HepG2 (cell line): ENCODE measurements around the gene KIF26B. TPM values are rescaled to one million over a fixed set of nuclear protein-coding genes. Genes with fewer than 3 reads are reported as not detected.

Experiments used
- ATAC-seq: fragments of 200-7000 bp; cut with Tn5 transposase; 3 replicates; pipeline ENCODE4 v1.9.1; 2020; ENCODE audit warnings: mild to moderate bottlenecking, moderate library complexity
- BruUV-seq: library from RNA; stranded (reverse); fragments of 400-500 nt; replicated peaks from 2 replicates; lab custom pipeline; 2021; lab: Mats Ljungman, UMichigan
- CTCF ChIA-PET: fragments of 300-600 bp; formaldehyde crosslinking; extraction: SDS; loops from one replicate; lab custom pipeline; 2021; ENCODE audit warnings: low total read pairs, inconsistent platforms, low intra/inter-chr PET ratio; lab: Yijun Ruan, JAX
- POLR2A ChIA-PET: fragments of 350-600 bp; sonication (Branson Sonifier 250); formaldehyde crosslinking; loops from one replicate; lab custom pipeline; 2020; ENCODE audit warnings: antibody characterized with exemption, inconsistent platforms; lab: Yijun Ruan, JAX
- DNase-seq: peaks from one replicate; pipeline ENCODE4 v3.0.0-alpha.2; 2015; ENCODE audit warnings: low spot score
- FAIRE-seq: peaks from 3 replicates; lab custom pipeline; 2011; peaks lifted over from hg19 to GRCh38; lab: Jason Lieb, UNC
- H2AFZ ChIP-seq: one replicate; pipeline ENCODE4 v1.6.1; 2011; ENCODE audit warnings: low read length, inconsistent platforms
- H3K27ac ChIP-seq: fragments of 300-600 bp; 3 replicates; pipeline ENCODE4 v1.8.0; 2011; ENCODE audit warnings: mixed run types, mild to moderate bottlenecking, mixed read lengths, low read length, inconsistent platforms; ENCODE audit not compliant: insufficient read depth; ENCODE audit errors: extremely low read length
- H3K27me3 ChIP-seq, 2 experiments: fragments of 200-600 bp in 1 of 2; 2 replicates in 1 of 2; 3 replicates in 1 of 2; pipeline versions ENCODE4 v1.6.0 to v1.8.0; 2011; ENCODE audit warnings: low read length in 2 of 2, mild to moderate bottlenecking in 2 of 2, moderate library complexity in 2 of 2, inconsistent platforms in 1 of 2; ENCODE audit not compliant: insufficient read depth in 2 of 2, control insufficient read depth in 1 of 2
- H3K36me3 ChIP-seq, 2 experiments: fragments of 200-600 bp in 1 of 2; replicated peaks in 1 of 2; 2 replicates in 1 of 2; 3 replicates in 1 of 2; pipeline versions ENCODE4 v1.5.1 to v1.8.0; 2011; ENCODE audit warnings: low read length in 2 of 2, inconsistent platforms in 1 of 2; ENCODE audit not compliant: insufficient read depth in 2 of 2, control insufficient read depth in 1 of 2
- H3K4me1 ChIP-seq: 2 replicates; pipeline ENCODE4 v1.5.1; 2012; ENCODE audit warnings: low read length, inconsistent platforms; ENCODE audit not compliant: insufficient read depth
- H3K4me2 ChIP-seq: 2 replicates; pipeline ENCODE4 v1.6.0; 2011; ENCODE audit warnings: low read depth, low read length, inconsistent platforms
- H3K4me3 ChIP-seq, 3 experiments: fragments of 200-600 bp in 1 of 3; sonication (generic), shearing (Covaris generic) in 1 of 3; replicated peaks in 1 of 3; 2 replicates each; pipeline ENCODE4 v1.5.1; 2011 to 2016; ENCODE audit warnings: low read length in 3 of 3, inconsistent platforms in 2 of 3, low read depth in 2 of 3, mild to moderate bottlenecking in 2 of 3, control low read depth in 1 of 3, mixed read lengths in 1 of 3; ENCODE audit not compliant: insufficient read depth in 1 of 3
- H3K79me2 ChIP-seq: one replicate; pipeline ENCODE4 v1.6.1; 2011; ENCODE audit warnings: low read length, inconsistent platforms; ENCODE audit not compliant: insufficient read depth
- H3K9ac ChIP-seq: 2 replicates; pipeline ENCODE4 v1.6.0; 2011; ENCODE audit warnings: mild to moderate bottlenecking, low read depth, low read length, inconsistent platforms; ENCODE audit not compliant: insufficient read depth
- H3K9me3 ChIP-seq: 2 replicates; pipeline ENCODE4 v1.5.1; 2012; ENCODE audit warnings: mild to moderate bottlenecking, low read length
- H4K20me1 ChIP-seq: 2 replicates; pipeline ENCODE4 v1.6.0; 2011; ENCODE audit warnings: inconsistent platforms, mild to moderate bottlenecking, low read length, moderate library complexity; ENCODE audit not compliant: insufficient read depth
- FOXA1 ChIP-seq, 2 experiments: fragments of 450-650 bp in 1 of 2; sonication (generic) in 1 of 2; formaldehyde crosslinking in 1 of 2; IDR thresholded peaks; 2 replicates each; pipeline versions ENCODE4 v1.4.0 to v1.6.1; 2016 to 2020; ENCODE audit warnings: missing genetic modification reagents in 1 of 2
- HNRNPH1 ChIP-seq: fragments of 200-400 bp; formaldehyde crosslinking; optimal IDR thresholded peaks from 2 replicates; pipeline ENCODE3; 2017; ENCODE audit warnings: mild to moderate bottlenecking, low read depth, low read length
- KDM1A ChIP-seq: IDR thresholded peaks from 2 replicates; pipeline ENCODE4 v1.6.1; 2016; ENCODE audit warnings: missing compliant biosample characterization
- KDM3A ChIP-seq: IDR thresholded peaks from 2 replicates; pipeline ENCODE4 v1.6.1; 2018; ENCODE audit warnings: low read depth, missing compliant biosample characterization
- MLX ChIP-seq: IDR thresholded peaks from 2 replicates; pipeline ENCODE4 v1.6.1; 2016
- PRPF4 ChIP-seq: fragments of 200-400 bp; formaldehyde crosslinking; IDR thresholded peaks from 2 replicates; pipeline ENCODE4 v1.6.1; 2016; ENCODE audit warnings: low read length, low read depth; ENCODE audit not compliant: poor library complexity, severe bottlenecking
- RARA ChIP-seq: IDR thresholded peaks from 2 replicates; pipeline ENCODE4 v1.6.1; 2016; ENCODE audit warnings: missing genetic modification reagents, missing compliant biosample characterization
- ZNF605 ChIP-seq: sonication (generic); formaldehyde crosslinking; IDR thresholded peaks from 2 replicates; pipeline ENCODE4 v1.8.0; 2022; ENCODE audit warnings: mild to moderate bottlenecking, missing genetic modification reagents
- ZNF713 ChIP-seq: sonication (generic); formaldehyde crosslinking; IDR thresholded peaks from 2 replicates; pipeline ENCODE4 v1.4.0; 2020; ENCODE audit warnings: mild to moderate bottlenecking, missing genetic modification reagents
- ZNF782 ChIP-seq: sonication (generic); formaldehyde crosslinking; IDR thresholded peaks from 2 replicates; pipeline ENCODE4 v1.4.0; 2020; ENCODE audit warnings: missing genetic modification reagents, mild to moderate bottlenecking, borderline replicate concordance
- WGBS: methylation state at CpG from one replicate; pipeline ENCODE4 v1.1.6; 2017; ENCODE audit warnings: low lambda C conversion rate; 5-methylcytosine and 5-hydroxymethylcytosine counted together
- in situ Hi-C: cut with HindIII; loops from 2 replicates; pipeline ENCODE4 v1.10.0; 2017; ENCODE audit warnings: low pct_unique_long_range_greater_than_20kb; ENCODE audit not compliant: extremely low pct_ligation_motif_present
- intact Hi-C: fragments of 100-400 bp; cut with micrococcal nuclease; formaldehyde crosslinking; loops from one replicate; pipeline ENCODE4 v1.10.0; 2022; ENCODE audit not compliant: unreplicated experiment
- polyA plus RNA-seq, 8 experiments: library from polyadenylated mRNA; depleted of rRNA in 3 of 8; stranded (reverse) in 7 of 8; unstranded in 1 of 8; fragments of >200 nt; fragmentation: Illumina TruSeq in 4 of 8; extraction: Trizol in 4 of 8; gene quantifications; 2 replicates each; pipeline versions ENCODE4 v1.2.1 to v1.2.3, GENCODE V29; 2011 to 2016; ENCODE audit warnings: low read depth in 4 of 8, missing spikeins in 1 of 8, mixed read lengths in 1 of 8; ENCODE audit not compliant: insufficient read depth in 1 of 8
- total RNA-seq, 5 experiments: library from RNA; depleted of rRNA; stranded (reverse); fragments of >200 nt; fragmentation: Illumina TruSeq; extraction: Trizol; gene quantifications; 2 replicates each; pipeline ENCODE4 v1.2.3, GENCODE V29; 2016; ENCODE audit warnings: low read depth in 1 of 5
- TF ChIP-seq, protein P1 (sequence below): IDR thresholded peaks from 2 replicates; pipeline ENCODE4 v1.6.1; 2018; ENCODE audit warnings: missing genetic modification reagents, mild to moderate bottlenecking, missing compliant biosample characterization
- TF ChIP-seq, protein P2 (sequence below): sonication (generic); formaldehyde crosslinking; IDR thresholded peaks from 2 replicates; pipeline ENCODE4 v1.8.1; 2023; ENCODE audit warnings: missing genetic modification reagents, inconsistent platforms, borderline replicate concordance
- TF ChIP-seq, protein P3 (sequence below): sonication (generic); formaldehyde crosslinking; IDR thresholded peaks from 2 replicates; pipeline ENCODE4 v1.8.1; 2022; ENCODE audit warnings: low read depth, mild to moderate bottlenecking, missing genetic modification reagents
- TF ChIP-seq, protein P4 (sequence below): conservative IDR thresholded peaks from 2 replicates; pipeline ENCODE4 v1.6.1; 2018; ENCODE audit warnings: missing genetic modification reagents

The KIF26B gene
- total and polyA plus RNA-seq, 2 of the 13 experiments (the other 11 are each of a cell fraction or from before 2014, with no cell fraction given): 0.08 to 0.09 TPM

DNA sequence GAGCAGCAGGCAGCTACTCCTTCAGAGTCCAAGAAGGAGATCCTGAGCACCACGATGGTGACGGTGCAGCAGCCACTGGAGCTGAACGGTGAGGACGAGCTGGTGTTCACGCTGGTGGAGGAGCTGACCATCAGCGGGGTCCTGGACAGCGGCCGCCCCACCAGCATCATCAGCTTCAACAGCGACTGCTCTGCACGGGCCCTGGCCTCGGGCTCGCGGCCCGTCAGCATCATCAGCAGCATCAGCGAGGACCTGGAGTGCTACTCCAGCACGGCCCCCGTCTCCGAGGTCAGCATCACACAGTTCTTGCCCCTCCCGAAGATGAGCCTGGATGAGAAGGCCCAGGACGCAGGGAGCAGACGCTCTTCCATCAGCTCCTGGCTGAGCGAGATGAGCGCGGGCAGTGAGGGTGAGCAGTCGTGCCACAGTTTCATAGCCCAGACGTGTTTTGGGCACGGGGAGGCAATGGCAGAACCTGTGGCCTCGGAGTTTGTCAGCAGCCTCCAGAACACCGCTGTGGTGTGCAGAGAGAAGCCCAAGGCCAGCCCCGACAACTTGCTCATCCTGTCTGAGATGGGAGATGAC is 531.8 kb downstream of the KIF26B start:
- no peak overlapping the region for H3K9ac ChIP-seq
- no peak overlapping the region for H3K4me2 ChIP-seq
- H3K27me3 ChIP-seq: no peaks in the 10 kb centered on the region
- no peaks in the 10 kb centered on the region for H3K36me3 ChIP-seq
- DNase-seq (no peak), FAIRE-seq (no peak), ATAC-seq (no peak)
- H2AFZ ChIP-seq: no peak overlapping the region
- POLR2A ChIA-PET: no interaction called here
- no peaks in the 10 kb centered on the region for H3K9me3 ChIP-seq
- no peaks in the 10 kb centered on the region for H4K20me1 ChIP-seq
- no peaks in the 10 kb centered on the region for H3K79me2 ChIP-seq
- no TSS peak for BruUV-seq
- 87% methylated on average over 11 of the region's 30 CpGs for whole genome bisulfite sequencing
- TF ChIP-seq, protein P1, sequence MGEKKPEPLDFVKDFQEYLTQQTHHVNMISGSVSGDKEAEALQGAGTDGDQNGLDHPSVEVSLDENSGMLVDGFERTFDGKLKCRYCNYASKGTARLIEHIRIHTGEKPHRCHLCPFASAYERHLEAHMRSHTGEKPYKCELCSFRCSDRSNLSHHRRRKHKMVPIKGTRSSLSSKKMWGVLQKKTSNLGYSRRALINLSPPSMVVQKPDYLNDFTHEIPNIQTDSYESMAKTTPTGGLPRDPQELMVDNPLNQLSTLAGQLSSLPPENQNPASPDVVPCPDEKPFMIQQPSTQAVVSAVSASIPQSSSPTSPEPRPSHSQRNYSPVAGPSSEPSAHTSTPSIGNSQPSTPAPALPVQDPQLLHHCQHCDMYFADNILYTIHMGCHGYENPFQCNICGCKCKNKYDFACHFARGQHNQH (CRISPR knock-in tag): no peak
- TF ChIP-seq HNRNPH1 (no peak), KDM3A (CRISPR knock-in tag) (no peak), ZNF605 (CRISPR knock-in tag) (no peak), ZNF713 (CRISPR knock-in tag) (no peak), RARA (CRISPR knock-in tag) (no peak), MLX (CRISPR knock-in tag) (no peak), ZNF782 (no peak), PRPF4 (no peak), KDM1A (CRISPR knock-in tag) (no peak), FOXA1 (IDR thresholded peaks at IDR 0.05) (no peak), FOXA1 (CRISPR knock-in tag; IDR thresholded peaks at IDR 0.05) (no peak)
- TF ChIP-seq, protein P2, sequence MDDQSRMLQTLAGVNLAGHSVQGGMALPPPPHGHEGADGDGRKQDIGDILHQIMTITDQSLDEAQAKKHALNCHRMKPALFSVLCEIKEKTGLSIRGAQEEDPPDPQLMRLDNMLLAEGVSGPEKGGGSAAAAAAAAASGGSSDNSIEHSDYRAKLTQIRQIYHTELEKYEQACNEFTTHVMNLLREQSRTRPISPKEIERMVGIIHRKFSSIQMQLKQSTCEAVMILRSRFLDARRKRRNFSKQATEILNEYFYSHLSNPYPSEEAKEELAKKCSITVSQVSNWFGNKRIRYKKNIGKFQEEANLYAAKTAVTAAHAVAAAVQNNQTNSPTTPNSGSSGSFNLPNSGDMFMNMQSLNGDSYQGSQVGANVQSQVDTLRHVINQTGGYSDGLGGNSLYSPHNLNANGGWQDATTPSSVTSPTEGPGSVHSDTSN: no peak
- TF ChIP-seq, protein P3, sequence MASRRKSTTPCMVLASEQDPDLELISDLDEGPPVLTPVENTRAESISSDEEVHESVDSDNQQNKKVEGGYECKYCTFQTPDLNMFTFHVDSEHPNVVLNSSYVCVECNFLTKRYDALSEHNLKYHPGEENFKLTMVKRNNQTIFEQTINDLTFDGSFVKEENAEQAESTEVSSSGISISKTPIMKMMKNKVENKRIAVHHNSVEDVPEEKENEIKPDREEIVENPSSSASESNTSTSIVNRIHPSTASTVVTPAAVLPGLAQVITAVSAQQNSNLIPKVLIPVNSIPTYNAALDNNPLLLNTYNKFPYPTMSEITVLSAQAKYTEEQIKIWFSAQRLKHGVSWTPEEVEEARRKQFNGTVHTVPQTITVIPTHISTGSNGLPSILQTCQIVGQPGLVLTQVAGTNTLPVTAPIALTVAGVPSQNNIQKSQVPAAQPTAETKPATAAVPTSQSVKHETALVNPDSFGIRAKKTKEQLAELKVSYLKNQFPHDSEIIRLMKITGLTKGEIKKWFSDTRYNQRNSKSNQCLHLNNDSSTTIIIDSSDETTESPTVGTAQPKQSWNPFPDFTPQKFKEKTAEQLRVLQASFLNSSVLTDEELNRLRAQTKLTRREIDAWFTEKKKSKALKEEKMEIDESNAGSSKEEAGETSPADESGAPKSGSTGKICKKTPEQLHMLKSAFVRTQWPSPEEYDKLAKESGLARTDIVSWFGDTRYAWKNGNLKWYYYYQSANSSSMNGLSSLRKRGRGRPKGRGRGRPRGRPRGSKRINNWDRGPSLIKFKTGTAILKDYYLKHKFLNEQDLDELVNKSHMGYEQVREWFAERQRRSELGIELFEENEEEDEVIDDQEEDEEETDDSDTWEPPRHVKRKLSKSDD (CRISPR knock-in tag): no peak
- TF ChIP-seq, protein P4, sequence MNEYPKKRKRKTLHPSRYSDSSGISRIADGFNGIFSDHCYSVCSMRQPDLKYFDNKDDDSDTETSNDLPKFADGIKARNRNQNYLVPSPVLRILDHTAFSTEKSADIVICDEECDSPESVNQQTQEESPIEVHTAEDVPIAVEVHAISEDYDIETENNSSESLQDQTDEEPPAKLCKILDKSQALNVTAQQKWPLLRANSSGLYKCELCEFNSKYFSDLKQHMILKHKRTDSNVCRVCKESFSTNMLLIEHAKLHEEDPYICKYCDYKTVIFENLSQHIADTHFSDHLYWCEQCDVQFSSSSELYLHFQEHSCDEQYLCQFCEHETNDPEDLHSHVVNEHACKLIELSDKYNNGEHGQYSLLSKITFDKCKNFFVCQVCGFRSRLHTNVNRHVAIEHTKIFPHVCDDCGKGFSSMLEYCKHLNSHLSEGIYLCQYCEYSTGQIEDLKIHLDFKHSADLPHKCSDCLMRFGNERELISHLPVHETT (CRISPR knock-in tag): no peak
- intact Hi-C loops: no loop called here
- in situ Hi-C loops: no loop called here
- H3K27ac ChIP-seq: no peak overlapping the region
- CTCF ChIA-PET: no interaction called here
- no peaks in the 10 kb centered on the region for H3K4me1 ChIP-seq
- H3K4me3 ChIP-seq: no peak overlapping the region
